CD4-positive, alpha-beta T cell treated with Interleukin-2 at 100 ng/mL for 4 hours (primary cell): ENCODE measurements around the gene ITPR2.
"Not testable (repeated sequence)": the region's sequence is repeated elsewhere in the genome, so short reads cannot be mapped to it uniquely, and the experiment has no call there.

Experiments used
- DNase-seq: peaks from one replicate; pipeline ENCODE4 v3.0.0-alpha.2; 2020; ENCODE audit warnings: low spot score

ITPR2 gene

DNA sequence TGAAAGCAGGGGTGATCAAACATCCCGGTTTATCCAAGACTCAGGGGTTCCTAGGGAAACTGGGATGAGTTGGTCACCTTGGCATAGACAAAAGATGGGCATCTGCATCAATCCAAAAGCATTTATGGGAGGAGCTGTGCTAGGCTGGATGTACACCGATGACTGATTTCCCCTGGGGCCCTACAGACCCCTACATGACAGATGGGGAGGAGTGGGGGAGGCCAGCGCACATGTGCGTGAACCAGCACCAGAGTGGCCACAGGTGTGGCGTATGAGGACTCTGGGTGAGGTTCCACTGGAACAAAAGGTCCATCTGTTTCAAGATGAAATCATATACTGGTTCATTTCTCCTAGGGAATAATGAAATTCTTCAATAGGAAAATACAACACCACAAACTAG is 210.4 kb downstream of the ITPR2 start:
- no peak for DNase-seq

DNA sequence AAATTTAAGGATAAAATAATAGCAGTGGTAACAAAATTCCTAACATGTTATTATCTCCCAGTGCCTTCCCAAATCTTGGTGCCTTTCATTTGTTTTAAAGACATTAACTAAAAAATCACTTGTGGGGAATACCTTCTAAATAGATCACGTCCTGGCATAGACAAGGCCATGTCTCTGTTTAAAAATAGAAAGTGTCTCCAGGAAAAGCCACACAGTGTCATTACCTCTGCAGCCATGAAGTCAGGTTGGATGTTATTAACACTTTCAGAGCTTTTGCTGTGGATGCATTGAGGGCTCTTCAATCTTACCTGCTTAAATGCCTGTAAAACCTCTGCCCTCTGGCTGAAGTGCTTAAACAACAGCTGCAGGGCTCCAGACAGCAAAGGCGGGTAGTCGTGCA is 211.1 kb downstream of the ITPR2 start:
- DNase-seq: no peak

DNA sequence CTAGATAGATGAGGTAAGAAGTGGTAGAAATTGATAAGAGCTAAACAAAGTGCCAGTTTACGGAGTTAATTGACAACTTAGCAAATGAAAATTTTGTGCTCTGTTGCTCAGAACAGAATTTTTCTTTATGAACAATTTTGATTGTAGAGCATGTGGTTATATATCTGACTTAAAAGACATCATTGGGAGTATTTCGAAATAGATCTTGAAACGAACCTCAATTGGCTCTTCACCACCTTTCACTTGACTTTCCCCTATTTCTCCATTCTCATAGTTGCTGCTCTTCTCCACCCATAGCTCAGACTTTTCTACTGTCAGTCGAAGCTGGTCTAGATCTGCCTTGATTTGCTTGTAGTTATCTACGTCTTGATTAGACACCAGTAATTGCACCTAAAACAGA is 212.1 kb downstream of the ITPR2 start:
- no peak for DNase-seq

DNA sequence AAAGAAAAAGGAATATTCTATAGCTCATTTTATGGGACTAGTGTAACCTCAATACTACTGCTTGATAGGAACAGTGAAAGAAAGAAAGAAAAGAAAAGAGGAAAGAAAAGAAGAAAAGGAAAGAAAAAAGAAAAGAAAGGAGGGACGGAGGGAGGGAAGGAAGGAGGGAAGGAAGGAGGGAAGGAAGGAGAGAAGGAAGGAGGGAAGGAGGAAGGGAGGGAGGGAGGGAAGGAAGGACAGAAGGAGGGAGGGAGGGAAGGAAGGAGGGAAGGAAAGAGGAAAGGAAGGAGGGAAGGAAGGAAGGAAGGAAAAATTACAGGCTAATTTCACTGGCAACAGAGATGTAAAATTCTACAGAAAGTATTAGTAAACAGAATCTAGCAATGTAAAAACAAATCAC is 215.5 kb downstream of the ITPR2 start:
- no peak for DNase-seq

DNA sequence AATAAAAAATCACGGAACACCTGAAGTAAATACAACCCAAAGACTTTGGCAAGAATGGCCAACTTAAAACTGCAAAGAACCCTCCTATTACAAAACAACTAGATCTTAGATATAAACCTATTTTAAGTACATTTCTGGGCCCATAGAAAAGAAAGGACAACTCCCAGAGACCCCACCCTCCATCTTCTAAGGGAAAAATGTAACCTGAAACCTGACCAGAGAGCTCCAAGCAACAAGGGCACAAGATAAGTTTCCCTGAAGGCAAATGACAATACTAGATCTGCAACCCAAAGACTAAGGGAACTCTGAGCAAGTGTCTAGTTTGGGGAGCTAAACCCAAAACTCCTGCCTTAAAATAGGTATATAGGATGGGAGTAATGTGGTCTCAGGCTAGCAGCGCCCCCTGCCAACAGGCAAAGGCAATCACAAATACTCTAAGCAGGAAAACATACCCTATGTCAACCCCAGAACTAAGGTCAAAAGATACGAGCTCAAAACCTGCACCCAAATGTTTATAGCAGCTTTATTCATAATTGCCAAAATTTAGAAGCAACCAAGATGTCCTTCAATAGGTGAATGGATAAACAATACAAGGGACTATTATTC is 218.9 kb downstream of the ITPR2 start:
- no peak for DNase-seq

DNA sequence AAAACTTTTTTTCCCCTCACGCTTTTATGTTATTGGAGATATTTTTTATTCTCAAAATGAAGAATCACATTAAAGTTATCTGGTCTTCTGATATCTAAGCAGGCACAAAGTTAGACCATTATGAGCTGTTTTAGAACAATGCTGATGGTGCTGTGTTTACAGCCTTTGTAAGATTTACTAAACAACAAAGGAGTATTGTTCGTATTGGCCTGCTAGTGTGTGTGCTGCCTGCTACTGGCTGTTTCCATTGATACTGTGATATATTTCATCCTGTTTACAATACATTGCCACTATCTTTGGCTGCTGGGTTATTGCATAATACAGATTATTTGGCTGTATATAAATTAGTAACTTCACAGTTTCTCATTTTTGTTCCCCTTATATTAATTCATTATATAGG is 220.8 kb downstream of the ITPR2 start:
- no peak for DNase-seq

DNA sequence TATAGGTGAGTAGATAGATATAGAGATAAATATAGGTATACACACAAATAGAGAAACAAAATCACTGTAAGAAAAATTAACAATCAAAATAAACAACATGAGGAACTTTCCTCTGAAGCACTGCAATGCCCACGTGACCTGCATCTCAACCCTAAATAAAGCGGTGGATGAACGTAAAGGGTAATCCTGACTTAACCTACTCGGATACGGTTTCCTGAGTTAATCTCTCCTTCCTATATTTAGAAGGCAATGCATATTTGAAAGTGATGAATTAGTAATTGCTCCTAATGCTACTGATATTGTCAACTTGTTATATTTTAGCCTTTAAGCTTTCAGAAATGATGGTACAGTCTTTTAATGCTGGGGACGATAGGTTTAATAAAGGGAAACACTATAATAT is 221.4 kb downstream of the ITPR2 start:
- no peak for DNase-seq

DNA sequence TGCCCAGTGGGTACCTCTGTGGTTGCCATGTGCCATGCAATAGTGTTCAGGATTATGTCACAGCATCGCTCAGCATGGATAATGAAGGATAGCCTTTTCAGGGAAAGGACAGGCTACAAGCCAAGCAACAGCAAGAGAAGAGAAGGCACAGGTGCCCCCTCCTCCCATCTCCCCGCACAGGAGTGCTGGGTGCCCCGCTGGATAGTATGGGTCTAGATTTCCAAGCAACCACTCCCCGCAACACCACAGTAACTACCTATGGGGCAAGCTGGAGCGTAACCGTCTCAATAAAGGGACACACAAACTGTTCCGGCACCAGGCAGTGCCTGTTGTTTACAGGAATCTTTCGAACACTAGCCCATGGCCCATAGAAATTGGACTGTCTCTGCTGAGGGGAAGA is 222.2 kb downstream of the ITPR2 start:
- DNase-seq: no peak

DNA sequence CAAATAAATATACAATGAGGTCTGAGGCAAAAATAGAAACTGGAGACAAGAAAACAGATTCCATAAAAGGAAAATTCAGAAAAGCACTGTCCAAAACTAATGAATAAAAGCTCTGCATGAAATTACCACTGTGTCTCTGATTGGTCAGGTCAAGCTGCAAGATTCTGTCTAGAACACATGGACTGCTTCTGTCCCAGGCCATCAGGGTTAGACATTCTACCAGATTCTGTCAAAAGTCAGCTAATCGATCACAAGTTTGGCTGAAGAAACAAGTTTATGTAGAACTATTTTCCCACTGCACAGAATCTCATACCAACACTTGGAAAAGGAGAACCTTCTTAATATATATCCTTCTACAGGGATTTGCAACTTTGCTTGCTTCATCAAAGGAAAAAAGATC is 223.0 kb downstream of the ITPR2 start:
- DNase-seq: no peak

DNA sequence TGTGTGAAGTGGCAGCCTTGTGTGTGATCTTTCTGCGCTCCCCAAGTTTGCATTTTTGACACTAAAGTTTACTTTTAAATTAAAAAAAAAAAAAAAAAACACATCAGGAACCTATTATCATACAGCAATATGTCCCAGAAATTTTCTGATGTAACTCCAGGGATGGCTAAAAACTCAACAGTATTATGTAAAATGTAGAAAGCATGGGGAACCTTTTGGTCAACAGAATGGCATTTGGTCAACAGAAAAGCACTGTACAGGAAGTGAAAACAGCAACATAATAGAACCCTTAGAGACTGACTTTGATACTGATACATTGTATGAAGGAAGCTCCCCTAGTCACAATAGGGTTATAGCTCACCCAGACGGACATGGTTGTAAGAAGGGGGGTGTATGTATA is 224.3 kb downstream of the ITPR2 start:
- DNase-seq: no peak

DNA sequence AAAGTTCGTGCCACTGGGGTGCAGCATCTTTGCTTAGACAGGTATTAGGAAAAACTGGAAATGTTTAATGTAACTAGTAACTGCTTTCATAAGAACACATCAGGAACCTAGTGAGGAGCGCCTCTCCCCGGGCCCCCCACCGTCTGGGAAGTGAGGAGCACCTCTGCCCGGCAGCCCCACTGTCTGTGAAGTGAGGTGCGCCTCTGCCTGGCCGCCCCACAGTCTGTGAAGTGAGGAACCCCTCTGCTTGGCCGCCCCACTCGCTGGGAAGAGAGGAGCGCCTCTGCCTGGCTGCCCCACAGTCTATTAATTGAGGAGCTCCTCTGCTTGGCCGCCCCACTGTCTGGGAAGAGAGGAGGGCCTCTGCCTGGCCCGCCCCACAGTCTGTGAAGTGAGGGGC is 224.7 kb downstream of the ITPR2 start:
- no peak for DNase-seq

DNA sequence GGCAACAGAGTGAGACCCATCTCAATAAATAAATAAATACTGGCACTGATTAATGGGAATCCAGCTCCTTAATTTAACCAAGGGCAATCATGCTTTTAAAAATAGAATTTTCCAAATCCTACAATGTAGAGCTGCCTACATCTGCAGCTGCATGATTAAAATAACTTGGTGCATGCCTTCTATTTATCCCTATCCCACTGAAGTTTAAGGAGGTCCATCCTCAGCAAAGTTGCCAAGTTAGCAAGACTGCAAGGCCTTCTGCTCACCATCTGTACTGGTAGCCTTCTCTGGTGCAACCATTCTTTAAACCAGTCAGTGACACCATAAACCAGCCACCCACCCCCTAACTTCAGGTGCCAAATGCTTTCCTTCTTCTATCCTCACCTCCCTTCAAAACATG is 226.1 kb downstream of the ITPR2 start:
- DNase-seq: no peak

DNA sequence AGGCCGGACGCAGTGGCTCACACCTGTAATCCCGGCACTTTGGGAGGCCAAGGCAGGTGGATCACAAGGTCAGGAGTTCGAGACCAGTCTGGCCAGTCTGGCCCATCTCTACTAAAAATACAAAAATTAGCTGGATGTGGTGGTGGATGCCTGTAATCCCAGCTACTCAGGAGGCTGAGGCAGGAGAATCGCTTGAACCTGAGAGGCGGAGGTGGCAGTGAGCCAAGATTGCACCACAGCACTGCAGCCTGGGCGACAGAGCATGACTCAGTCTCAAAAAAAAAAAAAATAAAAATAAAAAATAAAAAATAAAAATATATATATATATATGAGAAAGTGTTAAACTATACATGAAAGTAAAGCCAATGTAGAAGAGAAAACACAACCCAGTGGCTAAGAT is 228.2 kb downstream of the ITPR2 start:
- DNase-seq: not testable (repeated sequence)

DNA sequence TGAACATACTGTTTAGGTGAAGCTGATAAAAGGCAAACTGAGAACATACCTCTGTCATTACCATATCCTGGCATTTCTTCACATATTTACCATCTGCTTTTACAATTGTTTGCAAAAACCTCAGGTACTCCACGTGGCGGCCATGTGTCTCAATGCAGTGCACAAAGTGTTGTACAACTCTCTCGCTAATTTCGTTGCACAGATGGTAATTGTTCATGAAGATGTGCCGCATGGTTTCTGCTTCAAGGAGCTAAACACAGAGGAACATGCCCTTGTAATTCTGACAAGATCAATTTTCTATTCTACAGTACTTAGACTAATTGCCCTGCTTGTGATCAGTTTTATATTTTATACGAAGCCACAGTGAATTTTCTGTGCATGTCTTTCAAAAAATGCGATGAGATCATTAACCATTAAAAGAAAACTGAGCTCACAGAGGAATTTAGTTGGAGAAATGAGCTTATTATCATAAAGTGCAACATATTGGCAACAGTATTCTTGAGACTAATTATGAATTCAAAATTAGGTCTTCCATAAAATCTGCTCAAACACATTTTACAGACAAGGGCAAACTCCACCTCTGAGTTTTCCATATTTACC is 233.8 kb downstream of the ITPR2 start:
- DNase-seq: no peak

DNA sequence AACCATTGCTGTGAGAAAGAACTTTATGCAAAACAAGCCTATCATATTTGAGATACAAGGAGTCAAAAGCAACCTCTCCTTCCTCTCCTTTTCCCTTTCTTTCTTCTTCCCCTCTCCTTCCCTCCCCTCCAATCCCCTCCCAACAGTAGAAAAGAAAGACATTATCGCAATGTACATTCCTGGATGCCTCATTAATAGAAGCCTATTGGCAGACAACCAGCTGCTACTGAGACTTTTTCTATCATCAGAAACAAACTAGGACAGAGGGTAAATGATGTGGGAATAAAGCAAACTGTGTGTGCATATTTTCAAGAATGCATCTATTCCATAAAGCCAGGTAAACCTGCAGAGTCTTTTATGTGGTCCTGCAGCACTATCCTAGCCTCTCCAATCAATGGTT is 237.2 kb downstream of the ITPR2 start:
- DNase-seq: no peak

DNA sequence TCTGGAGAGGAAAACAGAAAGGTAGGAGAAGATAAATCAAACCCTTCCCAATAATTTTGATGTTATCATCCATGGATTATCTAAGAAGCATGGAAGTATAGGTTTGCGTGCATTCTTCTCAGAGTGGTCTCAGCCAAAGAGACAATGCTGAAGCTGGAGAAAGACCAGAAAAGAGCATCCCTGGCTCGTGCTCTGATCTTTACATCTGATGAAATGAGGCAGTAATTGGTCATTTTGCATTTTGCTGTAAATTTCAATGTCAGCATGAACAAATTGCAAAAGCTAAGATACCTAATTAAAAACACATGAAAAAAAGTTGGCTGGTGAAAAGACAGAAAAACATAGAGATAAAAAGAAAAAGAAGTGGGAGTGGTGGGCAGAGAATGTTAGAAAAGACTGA is 252.4 kb downstream of the ITPR2 start:
- DNase-seq: no peak

DNA sequence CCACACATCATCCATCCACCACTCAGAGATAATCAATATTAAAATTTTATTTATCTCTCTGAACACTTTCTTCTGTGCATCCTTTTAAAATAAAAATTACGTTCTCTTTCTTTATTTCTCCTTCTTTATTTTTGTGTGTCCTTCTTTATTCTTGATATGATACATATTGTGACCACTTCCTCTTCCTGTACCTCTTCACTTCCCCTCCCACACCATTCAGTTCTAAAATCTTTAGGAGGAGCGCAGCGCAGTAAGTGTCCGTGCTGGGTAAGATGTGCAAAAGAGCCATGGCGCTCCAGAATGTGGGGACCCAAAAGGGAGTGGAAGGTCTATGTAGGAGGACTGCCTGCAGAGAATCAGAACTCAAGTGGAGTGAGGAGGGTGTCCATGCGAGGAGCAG is 256.7 kb downstream of the ITPR2 start:
- DNase-seq: no peak

DNA sequence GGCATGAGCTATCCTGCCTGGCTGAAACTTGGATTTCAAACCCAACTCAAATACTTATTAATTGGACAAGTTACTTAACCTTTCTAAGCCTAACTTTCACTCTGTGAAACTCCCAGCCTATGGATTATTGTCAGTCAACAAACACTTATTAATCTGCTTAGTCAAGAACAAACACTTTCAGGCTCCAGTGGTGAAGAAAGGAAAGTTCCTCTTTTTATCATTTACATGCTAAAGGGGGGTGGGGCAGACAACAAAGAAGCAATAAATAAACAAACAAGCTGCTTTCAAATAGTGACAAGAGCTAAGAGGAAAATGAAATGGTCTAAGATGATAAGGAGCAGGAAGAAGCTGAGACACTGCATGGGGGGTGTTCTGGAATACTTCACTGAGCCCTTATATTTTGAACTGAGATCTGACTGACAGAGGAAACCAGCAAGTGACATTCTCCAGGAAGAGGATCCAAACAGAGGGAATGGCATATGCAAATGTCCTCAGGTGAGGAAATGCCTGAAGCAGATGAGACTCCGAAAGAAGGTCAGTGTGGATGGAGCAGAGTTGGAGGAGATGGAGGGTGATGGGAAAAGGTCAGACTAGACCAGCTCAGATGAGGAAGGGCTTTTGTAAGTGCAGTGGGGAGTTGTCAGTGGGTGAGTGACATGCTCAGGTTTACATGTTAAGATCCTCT is 259.6 kb downstream of the ITPR2 start:
- no peak for DNase-seq

DNA sequence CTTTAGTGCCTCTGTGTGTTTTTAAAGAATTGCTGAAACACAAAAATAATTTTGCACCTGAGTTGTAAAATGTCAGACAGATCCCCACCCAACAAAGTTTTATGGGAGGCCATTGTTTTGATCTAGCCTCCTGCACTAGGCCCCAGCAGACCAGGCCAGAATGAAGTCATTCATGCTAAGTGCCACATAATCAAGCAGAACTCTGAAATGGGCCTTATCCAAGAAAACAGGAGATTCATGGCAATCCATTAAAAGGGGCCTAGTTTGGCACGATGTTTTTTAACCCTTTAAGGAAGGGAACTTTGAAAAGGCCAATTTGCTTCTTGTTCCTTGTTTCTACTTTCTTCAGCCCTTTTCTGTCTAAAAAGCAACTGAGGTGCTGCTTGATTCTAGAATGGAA is 260.9 kb downstream of the ITPR2 start:
- no peak for DNase-seq

DNA sequence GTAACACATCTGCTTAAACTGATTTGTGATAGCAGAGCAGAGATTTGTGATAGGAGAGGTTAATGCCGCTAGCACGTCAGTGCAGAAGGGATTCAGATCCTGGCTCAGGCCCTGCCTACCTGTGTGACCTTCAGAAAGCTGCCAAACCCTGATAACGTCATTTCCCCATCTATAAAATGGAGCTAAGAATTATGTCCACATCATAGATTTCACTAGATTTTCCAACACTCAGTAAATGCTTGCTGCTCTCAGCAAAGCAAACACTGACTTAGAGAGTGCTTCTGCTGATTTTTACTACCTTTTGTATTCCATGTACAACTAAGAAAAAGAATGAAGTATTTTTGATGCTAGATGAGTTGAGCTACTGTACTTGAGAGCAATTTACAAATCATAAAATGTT is 261.4 kb downstream of the ITPR2 start:
- DNase-seq: no peak

DNA sequence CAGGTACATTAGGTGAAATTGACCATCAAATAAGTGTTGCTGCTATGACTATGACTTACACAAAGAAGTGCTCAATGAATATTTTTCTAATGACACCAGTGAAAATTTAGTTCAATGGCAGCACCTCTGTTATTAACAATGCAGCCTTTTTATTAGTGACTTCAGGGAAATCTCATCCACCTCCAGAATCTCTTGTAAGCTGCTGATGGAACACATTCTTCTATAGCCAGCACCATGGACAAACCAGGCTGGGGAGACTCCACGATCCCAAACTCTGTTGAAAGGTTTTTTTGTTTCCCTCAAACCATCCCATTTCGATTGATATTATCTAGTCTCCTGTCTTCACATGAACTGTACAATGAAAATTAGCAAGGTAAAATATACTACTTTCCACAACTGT is 265.9 kb downstream of the ITPR2 start:
- no peak for DNase-seq

DNA sequence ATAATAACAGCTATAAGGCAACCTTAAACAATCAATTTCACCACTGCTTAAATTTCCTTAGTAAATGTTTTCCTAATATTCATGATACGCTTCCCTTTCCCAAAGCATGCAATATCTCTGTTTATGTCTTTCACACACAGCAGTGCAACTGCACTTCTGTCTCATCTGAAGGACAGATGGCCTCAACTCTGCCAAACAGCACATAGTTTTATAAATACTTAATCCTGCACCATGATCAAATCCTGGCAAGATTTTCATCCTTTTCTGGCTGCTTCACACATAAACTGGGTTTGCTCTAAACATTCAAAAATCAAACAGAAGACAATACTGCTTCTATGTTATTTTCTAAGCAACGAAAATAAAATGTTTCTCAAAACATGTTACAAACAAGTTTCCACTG is 266.3 kb downstream of the ITPR2 start:
- no peak for DNase-seq

DNA sequence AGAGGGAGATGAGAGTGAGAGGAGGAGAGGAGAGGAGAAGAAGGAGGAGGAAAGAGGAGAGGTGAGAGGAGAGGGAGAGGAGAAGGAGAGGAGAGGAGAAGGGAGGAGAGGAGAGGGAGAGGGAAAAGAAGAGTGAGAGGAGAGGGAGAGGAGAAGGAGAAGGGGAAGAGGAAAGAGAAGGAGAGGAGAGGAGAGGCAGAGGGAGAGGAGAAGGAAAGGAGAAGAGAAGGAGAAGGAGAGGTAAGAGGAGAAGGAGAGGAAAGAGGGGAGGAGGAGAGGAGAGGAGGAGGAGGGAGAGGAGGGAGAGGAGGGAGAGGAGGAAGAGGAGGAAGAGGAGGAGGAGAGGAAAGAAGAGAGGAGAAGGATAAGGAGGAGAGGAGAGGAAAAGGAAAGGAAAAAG is 266.8 kb downstream of the ITPR2 start:
- no peak for DNase-seq

DNA sequence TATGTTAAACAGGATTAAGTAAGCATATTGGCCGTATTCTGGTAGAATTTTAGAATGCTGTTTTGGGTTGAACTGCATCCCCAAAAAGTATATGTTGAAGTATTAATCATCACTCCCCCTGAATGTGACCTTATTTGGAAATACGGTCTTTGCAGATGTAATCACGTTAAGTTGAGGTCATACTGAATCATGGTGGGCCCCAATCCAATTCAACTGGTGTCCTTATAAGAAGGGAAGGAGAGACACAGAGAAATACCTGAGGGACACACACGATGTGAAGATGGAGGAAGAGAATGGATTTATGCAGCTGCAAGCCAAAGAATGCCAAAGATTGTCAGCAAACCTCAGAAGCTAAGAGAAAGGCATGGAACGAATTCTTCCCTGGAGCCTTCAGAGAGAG is 268.6 kb downstream of the ITPR2 start:
- DNase-seq: no peak
